ENCODE results near the gene ILF2. TPM values are rescaled to one million over a fixed set of nuclear protein-coding genes. Genes with fewer than 3 reads are reported as not detected.
A peak's percentile ranks its signal among the peaks of the same experiment; 100 is the strongest.
"Not testable (repeated sequence)": the region's sequence is repeated elsewhere in the genome, so short reads cannot be mapped to it uniquely, and the experiment has no call there.

ILF2 gene
- total RNA-seq (173 and 191 TPM in 2 replicates), polyA plus RNA-seq (177 and 178 TPM in 2 replicates)

DNA sequence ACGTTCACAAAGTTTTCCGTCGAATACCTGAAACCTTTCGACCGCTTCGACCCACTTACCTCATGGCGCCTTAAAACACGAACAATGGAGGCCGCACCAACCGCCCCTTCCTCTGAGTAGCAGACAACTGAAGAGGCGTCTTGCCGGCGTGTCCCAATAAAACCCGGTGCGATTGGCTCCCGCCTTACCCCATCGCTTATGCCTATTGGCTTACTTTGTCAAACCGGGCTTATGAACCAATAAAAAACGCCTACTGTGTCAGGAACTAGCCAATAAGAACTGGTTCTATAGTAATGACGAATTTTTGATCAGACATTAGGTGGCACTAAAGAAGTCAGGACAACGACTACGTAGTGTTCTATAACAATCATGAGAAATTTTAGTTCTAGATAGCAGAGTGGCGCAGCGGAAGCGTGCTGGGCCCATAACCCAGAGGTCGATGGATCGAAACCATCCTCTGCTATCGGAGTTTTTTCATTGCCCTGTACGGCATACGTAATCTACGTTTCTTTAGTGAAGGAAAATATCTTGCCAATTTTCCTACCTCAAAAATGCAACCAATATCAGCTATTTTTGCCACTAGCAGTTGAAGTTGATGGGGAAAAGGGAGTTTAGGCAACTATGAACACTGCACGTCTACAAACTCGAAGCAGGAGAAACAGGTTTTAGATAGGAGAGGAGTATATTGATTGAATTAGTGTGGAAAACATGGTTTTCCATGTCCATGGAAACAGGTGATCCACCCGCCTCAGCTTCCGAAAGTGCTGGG lies at the start of gene ILF2:
TSS of gene ILF2 (minus strand) at position 135 of the 769 bp plus-strand sequence. CDS start at position 64, 71 bp downstream.
- H3K4me3 ChIP-seq: peak within 1 kb of the TSS; percentile 27
- peaks cover 8% of the 10 kb centered on the region for H3K4me1 ChIP-seq (ENCODE audit: insufficient read depth)
- no peaks in the 10 kb centered on the region for H3K27me3 ChIP-seq
- H3K27ac ChIP-seq: peak within 1 kb of the TSS; percentile 75
- WGBS (ENCODE audit: low lambda C conversion rate, missing lambda C conversion rate): under 1% methylated on average over 35 of the region's 35 CpGs
- peaks cover 30% of the 10 kb centered on the region for H3K79me2 ChIP-seq
- no peaks in the 10 kb centered on the region for H4K20me1 ChIP-seq (ENCODE audit: insufficient read depth, poor library complexity, severe bottlenecking)
- TF ChIP-seq CTCF (IDR thresholded peaks at IDR 0.05; ENCODE audit: poor library complexity): no peak
- no peak for TF ChIP-seq EZH2 (IDR thresholded peaks at IDR 0.05; ENCODE audit: borderline replicate concordance)
- no peak for TF ChIP-seq EZH2phosphoT487 (IDR thresholded peaks at IDR 0.05; ENCODE audit: low read depth, severe bottlenecking, unreplicated experiment)
- peak within 1 kb of the TSS; percentile 65 for H2AFZ ChIP-seq
- DNase-seq (ENCODE audit: low spot score): peak; percentile 97
- peak within 1 kb of the TSS; percentile 88 for H3K4me2 ChIP-seq
- H3K9me3 ChIP-seq (ENCODE audit: low read depth): no peaks in the 10 kb centered on the region
- H3K36me3 ChIP-seq (replicated peaks; ENCODE audit: insufficient read depth, low read depth): no peaks in the 10 kb centered on the region
- no peaks in the 10 kb centered on the region for H3K9me2 ChIP-seq (replicated peaks; ENCODE audit: insufficient read depth)

GRCh38 chr1:153717330-153717729 lies 46.5 kb upstream of the ILF2 start:
- Histone ChIP-seq H3K4me2 (no peak overlapping the region), H3K4me1 (ENCODE audit: insufficient read depth) (no peaks in the 10 kb centered on the region), H3K9me2 (replicated peaks; ENCODE audit: insufficient read depth) (no peaks in the 10 kb centered on the region), H3K27ac (no peak overlapping the region), H4K20me1 (ENCODE audit: insufficient read depth, poor library complexity, severe bottlenecking) (no peaks in the 10 kb centered on the region), H3K79me2 (no peaks in the 10 kb centered on the region), H3K4me3 (no peak overlapping the region), H3K27me3 (no peaks in the 10 kb centered on the region), H3K36me3 (replicated peaks; ENCODE audit: insufficient read depth, low read depth) (no peaks in the 10 kb centered on the region), H2AFZ (no peak overlapping the region), H3K9me3 (ENCODE audit: low read depth) (no peaks in the 10 kb centered on the region)
- WGBS (ENCODE audit: low lambda C conversion rate, missing lambda C conversion rate): 91% methylated on average over 3 of the region's 3 CpGs
- DNase-seq (ENCODE audit: low spot score): no peak
- TF ChIP-seq CTCF (IDR thresholded peaks at IDR 0.05; ENCODE audit: poor library complexity): no peak
- no peak for TF ChIP-seq EZH2phosphoT487 (IDR thresholded peaks at IDR 0.05; ENCODE audit: low read depth, severe bottlenecking, unreplicated experiment)
- no peak for TF ChIP-seq EZH2 (IDR thresholded peaks at IDR 0.05; ENCODE audit: borderline replicate concordance)

DNA sequence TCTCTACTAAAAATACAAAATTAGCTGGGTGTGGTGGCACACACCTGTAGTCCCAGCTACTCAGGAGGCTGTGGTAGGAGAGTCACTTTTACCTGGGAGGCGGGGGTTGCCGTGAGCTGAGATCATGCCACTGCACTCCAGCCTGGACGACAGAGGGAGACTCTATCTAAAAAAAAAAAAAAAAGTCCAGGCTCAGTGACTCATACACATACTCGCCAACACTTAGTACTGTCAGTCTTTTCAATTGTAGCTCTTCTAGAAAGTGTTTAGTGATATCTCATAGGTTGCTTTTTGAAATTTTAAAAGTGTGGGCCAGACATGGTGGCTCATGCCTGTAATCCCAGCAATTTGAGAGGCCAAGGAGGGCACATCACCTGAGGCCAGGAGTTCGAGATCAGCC lies 45.4 kb upstream of the ILF2 start:
- not testable (repeated sequence) for H3K4me2 ChIP-seq; H3K9me2 ChIP-seq (replicated peaks; ENCODE audit: insufficient read depth); H3K4me1 ChIP-seq (ENCODE audit: insufficient read depth); H4K20me1 ChIP-seq (ENCODE audit: insufficient read depth, poor library complexity, severe bottlenecking); H2AFZ ChIP-seq; H3K9me3 ChIP-seq (ENCODE audit: low read depth); H3K27me3 ChIP-seq; H3K36me3 ChIP-seq (replicated peaks; ENCODE audit: insufficient read depth, low read depth); DNase-seq (ENCODE audit: low spot score); H3K27ac ChIP-seq; H3K4me3 ChIP-seq; H3K79me2 ChIP-seq
- WGBS (ENCODE audit: low lambda C conversion rate, missing lambda C conversion rate): 91% methylated on average over 5 of the region's 5 CpGs

- WGBS (ENCODE audit: low lambda C conversion rate, missing lambda C conversion rate): 60% methylated on average over 7 of the region's 7 CpGs
- H3K4me3 ChIP-seq: no peak overlapping the region
- TF ChIP-seq EZH2 (IDR thresholded peaks at IDR 0.05; ENCODE audit: borderline replicate concordance): no peak
- TF ChIP-seq EZH2phosphoT487 (IDR thresholded peaks at IDR 0.05; ENCODE audit: low read depth, severe bottlenecking, unreplicated experiment): no peak
- no peak for TF ChIP-seq CTCF (IDR thresholded peaks at IDR 0.05; ENCODE audit: poor library complexity)
- H2AFZ ChIP-seq: no peak overlapping the region
- no peak overlapping the region for H3K27ac ChIP-seq
- no peaks in the 10 kb centered on the region for H3K9me3 ChIP-seq (ENCODE audit: low read depth)
- H3K4me1 ChIP-seq (ENCODE audit: insufficient read depth): no peaks in the 10 kb centered on the region
- H3K79me2 ChIP-seq: no peaks in the 10 kb centered on the region
- no peaks in the 10 kb centered on the region for H3K9me2 ChIP-seq (replicated peaks; ENCODE audit: insufficient read depth)
- no peak for DNase-seq (ENCODE audit: low spot score)
- no peaks in the 10 kb centered on the region for H3K27me3 ChIP-seq
- no peak overlapping the region for H3K4me2 ChIP-seq
- no peaks in the 10 kb centered on the region for H3K36me3 ChIP-seq (replicated peaks; ENCODE audit: insufficient read depth, low read depth)
- no peaks in the 10 kb centered on the region for H4K20me1 ChIP-seq (ENCODE audit: insufficient read depth, poor library complexity, severe bottlenecking)
Observed at GRCh38 chr1:153711026-153711425, 40.2 kb upstream of the ILF2 start.

Measured in hepatocyte (in vitro differentiated cells).